Aorta (tissue), 5 donors: ENCODE results near the gene KHDC4. TPM values are rescaled to one million over a fixed set of nuclear protein-coding genes. Genes with fewer than 3 reads are reported as not detected.
"Not testable (repeated sequence)": the region's sequence is repeated elsewhere in the genome, so short reads cannot be mapped to it uniquely, and the experiment has no call there.

Experiments
- ATAC-seq: fragments of 200-7000 bp; cut with Tn5 transposase; one replicate; pipeline ENCODE4 v1.9.1; 2022; ENCODE audit warnings: moderate library complexity; ENCODE audit not compliant: low FRiP score
- DNase-seq, 2 donors: peaks; one replicate each; pipeline ENCODE4 v3.0.0-alpha.2; 2020
- H3K27ac ChIP-seq, 2 donors: one replicate each; pipeline ENCODE4 v1.5.1; 2013; ENCODE audit warnings: low read length in 2 of 2, mild to moderate bottlenecking in 2 of 2, moderate library complexity in 2 of 2, control low read depth in 1 of 2, inconsistent platforms in 1 of 2, low read depth in 1 of 2
- H3K27me3 ChIP-seq, 2 donors: one replicate each; pipeline ENCODE4 v1.6.1; 2013; ENCODE audit warnings: control low read depth in 1 of 2, low read length in 1 of 2, mild to moderate bottlenecking in 1 of 2, moderate library complexity in 1 of 2; ENCODE audit not compliant: insufficient read depth in 2 of 2, control insufficient read depth in 1 of 2
- H3K36me3 ChIP-seq, 2 donors: one replicate each; pipeline ENCODE4 v1.6.1; 2013; ENCODE audit warnings: control low read depth in 1 of 2, low read length in 1 of 2, mild to moderate bottlenecking in 1 of 2; ENCODE audit not compliant: insufficient read depth in 2 of 2, control insufficient read depth in 1 of 2
- H3K4me1 ChIP-seq, 2 donors: one replicate each; pipeline ENCODE4 v1.6.1; 2013; ENCODE audit warnings: low read length in 2 of 2, control low read depth in 1 of 2, mild to moderate bottlenecking in 1 of 2, moderate library complexity in 1 of 2; ENCODE audit not compliant: insufficient read depth in 2 of 2, control insufficient read depth in 1 of 2
- H3K4me3 ChIP-seq, 2 donors: one replicate each; pipeline ENCODE4 v1.5.1; 2013; ENCODE audit warnings: low read length in 2 of 2, control low read depth in 1 of 2, mild to moderate bottlenecking in 1 of 2
- H3K9me3 ChIP-seq: one replicate; pipeline ENCODE4 v1.6.1; 2013; ENCODE audit warnings: mild to moderate bottlenecking, low read length; ENCODE audit not compliant: control insufficient read depth
- WGBS, 2 donors: extraction: QIAGEN DNeasy Blood & Tissue Kit; methylation state at CpG; one replicate each; pipeline ENCODE4 v1.1.7; 2013; 5-methylcytosine and 5-hydroxymethylcytosine counted together
- intact Hi-C, 2 donors: fragments of 100-400 bp; cut with DNase I; formaldehyde crosslinking; loops; one replicate each; pipeline versions ENCODE4 v1.14.2 to v1.15.0; 2022
- polyA plus RNA-seq, 2 donors: library from polyadenylated mRNA; stranded (reverse); fragments of 200-250 nt; gene quantifications; one replicate each; pipeline ENCODE4 v1.2.3, GENCODE V29; 2013
- total RNA-seq, 2 donors: library from RNA; stranded (reverse); fragmentation: NEBNext Ultra II Directional; extraction: Animal tissue kit (Norgen Biotek cat#: 25700); gene quantifications; one replicate each; pipeline ENCODE4 v1.2.1, GENCODE V29; 2021
- donor health status: healthy with polysubstance abuse.
- donor health status: Bipolar disorder and iron deficiency.
- donor health status: DM: no; HTN: no; CAD: no.
- donor health status: DM: no; HTN: no; CAD: no.
- donor health status: DM: yes; HTN: yes; CAD: no.

The KHDC4 gene
- total and polyA plus RNA-seq, 4 donors = 6.8 to 60.5 (median 48.2) TPM

DNA sequence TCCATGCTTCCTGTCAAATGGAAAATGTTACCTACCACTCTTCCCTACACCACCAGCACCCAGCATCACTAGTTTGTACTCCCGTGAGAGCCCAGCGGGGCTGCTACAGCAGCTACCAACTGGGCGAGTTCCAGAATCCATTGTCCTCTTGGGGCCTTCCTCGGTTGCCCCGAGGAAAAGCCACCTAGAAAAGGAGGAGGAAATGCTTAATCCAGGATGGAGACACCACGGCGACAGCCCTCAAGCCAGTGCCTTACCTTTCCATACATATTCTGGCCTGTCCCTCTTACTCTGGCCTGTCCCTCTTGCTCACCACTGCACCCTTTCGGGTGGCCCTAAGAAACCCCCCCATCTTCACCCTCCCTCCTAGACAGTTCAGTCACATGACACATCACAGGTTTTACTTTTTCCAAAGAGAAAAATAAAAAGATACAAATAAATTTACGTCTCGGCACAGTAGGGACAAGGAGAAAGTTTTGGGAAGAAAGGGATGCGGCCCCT, 23.5 kb downstream of the KHDC4 start:
- H3K27ac ChIP-seq = peak overlapping the region; percentile 17 to 69
- ATAC-seq = peak; percentile 80
- H3K36me3 ChIP-seq = peaks cover 3 to 10% of the 10 kb centered on the region in 2 donors
- 0% methylated on average over 11 of the region's 11 CpGs for WGBS, 2 donors
- no peaks in the 10 kb centered on the region for H3K9me3 ChIP-seq
- intact Hi-C loops = loop anchor here in 1 of 2 donors (5.0 kb wide), 1 partner anchor 48 kb away; no protein-coding TSS in a partner anchor
- no peak for DNase-seq
- H3K4me1 ChIP-seq = no peaks in the 10 kb centered on the region
- no peaks in the 10 kb centered on the region for H3K27me3 ChIP-seq
- peak overlapping the region; percentile 63 to 69 for H3K4me3 ChIP-seq

DNA sequence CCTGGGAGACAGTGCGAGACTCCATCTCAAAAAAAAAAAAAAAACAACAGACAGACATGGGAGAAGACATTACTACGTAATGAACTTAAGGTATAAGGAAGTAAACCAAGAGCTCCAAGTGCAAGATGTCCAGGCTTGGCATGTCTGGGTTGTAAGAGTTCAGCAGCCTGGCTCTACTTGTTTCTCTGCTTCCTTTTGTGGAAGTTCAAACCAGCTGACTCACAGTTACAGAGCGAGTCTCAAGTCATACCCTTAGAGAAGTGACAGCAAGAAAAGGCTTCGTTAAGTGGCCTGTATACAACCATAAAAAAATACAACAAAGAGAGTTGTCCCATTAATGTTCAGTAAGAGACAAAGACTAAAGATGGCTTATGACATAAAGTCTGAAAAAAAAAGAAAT, 24.3 kb downstream of the KHDC4 start:
- ATAC-seq (peak; percentile 59), DNase-seq (peak in 1 of 2 donors; percentile 54)
- no peaks in the 10 kb centered on the region for H3K9me3 ChIP-seq
- H3K4me3 ChIP-seq = peak overlapping the region; percentile 63 to 69
- intact Hi-C loops = loop anchor here in 1 of 2 donors (5.0 kb wide), 1 partner anchor 48 kb away; no protein-coding TSS in a partner anchor
- no peaks in the 10 kb centered on the region for H3K4me1 ChIP-seq
- no peaks in the 10 kb centered on the region for H3K27me3 ChIP-seq
- peak overlapping the region in 1 of 2 donors; percentile 39 for H3K27ac ChIP-seq
- H3K36me3 ChIP-seq = peaks cover 5 to 10% of the 10 kb centered on the region in 2 donors
- WGBS, 2 donors = 29 to 32% methylated on average over 4 of the region's 4 CpGs

DNA sequence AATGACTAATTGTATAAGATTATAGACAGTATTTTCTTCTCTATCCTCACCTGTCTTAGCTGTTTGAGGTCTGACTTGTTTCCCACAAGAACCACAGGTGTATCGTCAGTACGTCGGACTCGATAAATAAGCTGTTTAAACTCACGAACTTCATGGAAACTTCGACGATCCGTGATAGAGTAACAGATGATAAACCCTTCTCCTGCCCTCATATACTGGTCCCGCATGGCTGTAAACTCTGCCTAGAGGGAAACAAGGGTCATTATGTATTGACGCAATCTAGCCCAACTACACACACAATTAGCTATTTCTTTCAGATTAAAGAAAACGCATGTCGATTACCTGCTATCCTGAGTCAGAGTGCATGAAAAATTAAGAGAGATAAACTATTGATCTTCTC, 30.0 kb downstream of the KHDC4 start:
- Histone ChIP-seq H3K27me3 (no peaks in the 10 kb centered on the region), H3K4me1 (no peaks in the 10 kb centered on the region), H3K36me3 (peaks cover 9 to 11% of the 10 kb centered on the region in 2 donors), H3K4me3 (no peak overlapping the region), H3K27ac (no peak overlapping the region), H3K9me3 (no peaks in the 10 kb centered on the region)
- no peak for DNase-seq
- 92 to 93% methylated on average over 12 of the region's 12 CpGs for WGBS, 2 donors
- intact Hi-C loops = no loop called here
- no peak for ATAC-seq

DNA sequence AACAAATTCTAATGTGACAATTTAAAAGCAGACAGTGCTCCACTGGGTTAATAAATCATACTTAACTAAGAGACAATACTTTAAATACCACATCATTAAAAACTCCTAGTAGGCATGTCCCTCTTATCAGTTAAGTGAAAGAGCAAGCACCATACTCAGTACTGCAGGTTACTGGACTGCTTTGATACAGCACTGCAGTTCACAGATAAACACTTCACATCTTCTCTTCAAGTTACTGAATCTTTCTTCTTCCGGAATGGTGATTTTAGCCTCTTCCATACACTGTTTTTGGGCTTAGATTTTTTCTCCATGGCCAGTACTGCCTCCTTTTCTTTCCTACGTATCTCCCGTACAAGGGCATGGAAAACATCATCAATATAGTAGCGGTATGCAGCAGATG, 34.1 kb downstream of the KHDC4 start:
- H3K27me3 ChIP-seq = no peaks in the 10 kb centered on the region
- no peak overlapping the region for H3K4me3 ChIP-seq
- peaks cover 8 to 11% of the 10 kb centered on the region in 2 donors for H3K36me3 ChIP-seq
- DNase-seq = no peak
- no peak for ATAC-seq
- intact Hi-C loops = no loop called here
- H3K27ac ChIP-seq = no peak overlapping the region
- WGBS, 2 donors = 72 to 78% methylated on average over 4 of the region's 4 CpGs
- H3K9me3 ChIP-seq = no peaks in the 10 kb centered on the region
- H3K4me1 ChIP-seq = no peaks in the 10 kb centered on the region

DNA sequence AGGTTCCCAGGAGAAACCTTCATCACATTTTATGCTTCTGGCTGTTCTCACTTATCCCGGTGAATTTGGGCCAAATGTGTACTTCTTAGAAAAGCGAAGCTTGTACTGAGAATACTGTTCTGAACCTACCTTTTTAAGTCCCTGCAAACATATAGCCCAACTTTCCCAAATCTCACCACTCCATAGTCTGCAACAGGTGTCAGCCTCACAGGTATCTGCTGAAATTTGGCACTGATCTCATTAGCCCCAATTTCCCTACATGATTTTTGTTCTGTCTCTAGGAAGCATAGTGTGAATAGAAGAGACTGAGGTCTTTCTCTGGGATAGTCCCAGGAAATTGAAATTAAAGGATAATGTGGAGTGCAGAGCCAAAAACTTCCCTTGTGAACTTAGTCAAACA, 34.5 kb downstream of the KHDC4 start:
- Histone ChIP-seq H3K27ac (no peak overlapping the region), H3K36me3 (peaks cover 8 to 9% of the 10 kb centered on the region in 2 donors), H3K27me3 (no peaks in the 10 kb centered on the region), H3K9me3 (no peaks in the 10 kb centered on the region), H3K4me1 (no peaks in the 10 kb centered on the region), H3K4me3 (no peak overlapping the region)
- no peak for DNase-seq
- 82 to 88% methylated on average over 2 of the region's 2 CpGs for WGBS, 2 donors
- intact Hi-C loops = no loop called here
- no peak for ATAC-seq

DNA sequence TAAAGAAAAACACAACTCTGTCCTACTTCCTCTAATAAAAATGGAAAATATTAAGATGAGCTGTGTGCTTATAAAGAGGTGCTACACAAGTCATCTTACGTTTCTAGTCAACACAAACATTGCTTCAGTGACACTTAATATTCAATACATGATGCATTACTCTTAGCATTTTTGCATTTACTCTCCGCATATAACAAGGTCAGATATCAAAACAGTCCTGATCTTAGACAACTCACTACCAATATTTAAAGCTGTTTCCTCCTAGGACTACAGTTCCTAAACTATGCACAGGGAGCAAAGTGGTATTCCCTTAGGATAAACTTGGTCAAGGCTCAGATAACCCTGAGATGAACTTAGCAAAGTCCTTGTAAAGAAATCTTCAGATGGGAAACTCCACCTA, 35.3 kb downstream of the KHDC4 start:
- 54% methylated on average over 2 of the region's 2 CpGs for WGBS, 2 donors
- intact Hi-C loops = no loop called here
- no peaks in the 10 kb centered on the region for H3K9me3 ChIP-seq
- H3K27ac ChIP-seq = no peak overlapping the region
- H3K27me3 ChIP-seq = no peaks in the 10 kb centered on the region
- no peak overlapping the region for H3K4me3 ChIP-seq
- H3K4me1 ChIP-seq = no peaks in the 10 kb centered on the region
- DNase-seq (no peak), ATAC-seq (no peak)
- H3K36me3 ChIP-seq = peaks cover 5 to 6% of the 10 kb centered on the region in 2 donors

DNA sequence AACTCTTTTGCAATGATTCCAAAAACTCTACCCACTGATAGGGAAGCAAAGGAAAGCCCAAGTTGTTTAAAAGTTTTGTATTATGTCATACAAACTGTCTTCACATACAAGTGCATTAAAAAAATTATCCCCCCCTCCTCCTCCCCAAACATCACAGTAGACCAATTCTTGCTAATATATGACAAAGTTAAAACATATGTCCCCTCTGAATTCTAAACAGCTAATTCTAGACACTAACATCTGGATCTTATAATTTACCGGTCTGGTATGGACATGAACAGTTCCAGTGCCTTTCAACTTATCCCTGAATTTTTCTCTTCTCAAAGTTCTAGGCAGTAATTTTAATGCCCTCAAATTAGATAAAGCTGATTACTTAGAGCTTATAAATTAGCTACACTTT, 36.5 kb downstream of the KHDC4 start:
- ATAC-seq (no peak), DNase-seq (no peak)
- no peak overlapping the region for H3K4me3 ChIP-seq
- 83 to 85% methylated on average over 1 of the region's 1 CpG for WGBS, 2 donors
- H3K27ac ChIP-seq = no peak overlapping the region
- no peaks in the 10 kb centered on the region for H3K27me3 ChIP-seq
- intact Hi-C loops = no loop called here
- H3K9me3 ChIP-seq = no peaks in the 10 kb centered on the region
- no peaks in the 10 kb centered on the region for H3K4me1 ChIP-seq
- peaks cover 4 to 5% of the 10 kb centered on the region in 2 donors for H3K36me3 ChIP-seq

DNA sequence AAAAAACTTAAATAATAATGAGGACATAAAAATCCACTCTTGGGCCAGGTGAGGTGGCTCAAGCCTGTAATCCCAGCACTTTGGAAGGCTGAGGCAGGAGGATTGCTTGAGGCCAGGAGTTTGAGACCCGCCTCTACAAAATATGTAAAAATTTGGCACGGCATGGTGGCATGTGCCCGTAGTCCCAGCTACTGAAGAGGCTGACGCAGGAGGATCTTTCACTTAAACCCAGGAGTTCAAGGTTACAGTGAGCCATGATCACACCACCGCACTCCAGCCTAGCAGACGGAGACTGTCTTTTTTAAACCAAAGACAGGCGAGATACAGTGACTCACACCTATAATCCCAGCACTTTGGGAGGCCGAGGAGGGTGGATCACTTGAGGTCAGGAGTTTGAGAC, 37.7 kb downstream of the KHDC4 start:
- H3K9me3 ChIP-seq, H3K27ac ChIP-seq, DNase-seq, H3K4me3 ChIP-seq, H3K27me3 ChIP-seq, ATAC-seq, H3K36me3 ChIP-seq, H3K4me1 ChIP-seq, intact Hi-C loops: not testable (repeated sequence)
- 90 to 91% methylated on average over 8 of the region's 8 CpGs for WGBS, 2 donors

DNA sequence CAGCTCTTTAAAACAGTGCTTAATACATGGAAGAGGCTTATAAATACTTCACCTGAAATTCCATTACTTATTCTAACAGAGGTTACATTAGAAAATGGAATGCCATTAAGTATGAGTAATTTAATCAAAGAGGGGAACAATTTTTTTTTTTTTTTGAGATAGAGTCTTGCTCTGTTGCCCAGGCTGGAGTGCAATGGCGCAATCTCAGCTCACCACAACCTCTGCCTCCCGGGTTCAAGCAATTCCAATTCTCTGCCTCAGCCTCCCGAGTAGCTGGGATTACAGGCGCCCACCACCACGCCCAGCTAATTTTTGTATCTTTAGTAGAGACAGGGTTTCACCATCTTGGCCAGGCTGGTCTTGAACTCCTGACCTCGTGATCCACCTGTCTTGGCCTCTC, 38.6 kb downstream of the KHDC4 start:
- WGBS, 2 donors = 96 to 97% methylated on average over 6 of the region's 6 CpGs

More for the DNA sequence above, 38.6 kb downstream of the KHDC4 start:
- H3K4me3 ChIP-seq, H3K4me1 ChIP-seq, H3K27me3 ChIP-seq, intact Hi-C loops, DNase-seq, H3K27ac ChIP-seq, ATAC-seq, H3K9me3 ChIP-seq, H3K36me3 ChIP-seq: not testable (repeated sequence)
